ENCODE results near the gene LBX1. TPM values are rescaled to one million over a fixed set of nuclear protein-coding genes. Genes with fewer than 3 reads are reported as not detected.

Gene LBX1, protein sequence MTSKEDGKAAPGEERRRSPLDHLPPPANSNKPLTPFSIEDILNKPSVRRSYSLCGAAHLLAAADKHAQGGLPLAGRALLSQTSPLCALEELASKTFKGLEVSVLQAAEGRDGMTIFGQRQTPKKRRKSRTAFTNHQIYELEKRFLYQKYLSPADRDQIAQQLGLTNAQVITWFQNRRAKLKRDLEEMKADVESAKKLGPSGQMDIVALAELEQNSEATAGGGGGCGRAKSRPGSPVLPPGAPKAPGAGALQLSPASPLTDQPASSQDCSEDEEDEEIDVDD
- total RNA-seq (not detected), polyA plus RNA-seq (not detected)
- long read RNA-seq, donor 1: 0 reads
- long read RNA-seq, donor 2: 0 reads

DNA sequence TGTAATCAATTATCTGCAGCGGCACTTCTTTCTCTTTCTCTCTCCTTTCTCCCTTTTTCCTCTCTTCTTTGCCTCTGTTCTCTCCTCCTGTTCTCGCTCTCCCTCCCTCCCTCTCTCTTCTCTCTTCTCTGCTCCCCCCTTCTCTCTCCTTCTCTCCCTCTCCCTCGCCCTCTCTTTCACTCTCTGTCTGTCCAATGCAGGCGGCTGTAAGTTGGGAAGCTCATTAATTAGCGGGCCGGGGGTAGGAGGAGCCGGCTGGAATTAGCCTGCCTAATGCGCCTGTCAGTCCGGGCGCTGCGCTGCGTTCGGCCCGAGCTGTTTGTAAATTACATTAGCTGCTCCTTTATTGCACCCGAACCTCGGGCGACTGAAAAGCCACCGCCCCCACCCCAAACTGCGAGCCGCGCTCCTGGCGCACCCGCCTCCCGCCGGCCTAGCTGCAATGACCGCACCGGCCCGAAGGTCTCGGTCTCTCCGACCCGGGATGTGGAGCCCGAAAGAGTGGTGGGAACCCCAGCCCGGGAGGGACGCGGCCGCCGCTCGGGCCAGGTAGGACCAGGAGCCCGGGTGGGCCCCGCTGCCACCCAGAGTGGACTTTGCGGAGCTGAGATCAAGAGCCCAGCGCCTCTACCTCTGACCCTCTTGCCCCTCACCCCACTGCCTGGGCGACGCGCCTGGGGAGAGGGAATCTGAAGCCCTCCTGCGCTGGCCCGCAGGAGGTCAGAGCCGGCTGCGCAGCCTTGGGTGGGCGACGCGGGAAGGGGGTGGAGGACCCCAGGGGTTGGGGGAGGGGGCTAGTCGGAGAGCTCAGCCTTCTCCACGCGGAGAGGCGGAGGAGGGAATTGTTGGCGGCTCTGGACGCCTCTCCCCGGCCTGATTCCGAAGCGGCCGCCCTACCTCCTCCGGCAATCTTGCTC lies at the start of gene LBX1:
Gene LBX1 (minus strand): TSS at position 198 of the 917 bp plus-strand sequence. CDS start 648 bp downstream, outside the sequence.
- intact Hi-C loops (cut with DNase I; ENCODE audit: low total_unique reads): no loop called here
- Histone ChIP-seq H3K4me1 (peaks cover 32 to 60% (median 59%) of the 10 kb centered on the region in 6 donors), H3K27me3 (replicated peaks in 1 of 7) (peaks cover 21 to 100% (median 100%) of the 10 kb centered on the region in 7 donors), H3K36me3 (no peaks in the 10 kb centered on the region), H3K9me3 (no peaks in the 10 kb centered on the region), H3K4me3 (peak within 1 kb of the TSS in 5 of 8 donors; percentile 8 to 53 (median 15)), H3K27ac (no peak within 1 kb of the TSS)
- DNase-seq: no peak
- 2 to 5% (median 4%) methylated on average over 39 to 63 of the region's 63 CpGs for WGBS, 5 donors
- TF ChIP-seq, protein P1, sequence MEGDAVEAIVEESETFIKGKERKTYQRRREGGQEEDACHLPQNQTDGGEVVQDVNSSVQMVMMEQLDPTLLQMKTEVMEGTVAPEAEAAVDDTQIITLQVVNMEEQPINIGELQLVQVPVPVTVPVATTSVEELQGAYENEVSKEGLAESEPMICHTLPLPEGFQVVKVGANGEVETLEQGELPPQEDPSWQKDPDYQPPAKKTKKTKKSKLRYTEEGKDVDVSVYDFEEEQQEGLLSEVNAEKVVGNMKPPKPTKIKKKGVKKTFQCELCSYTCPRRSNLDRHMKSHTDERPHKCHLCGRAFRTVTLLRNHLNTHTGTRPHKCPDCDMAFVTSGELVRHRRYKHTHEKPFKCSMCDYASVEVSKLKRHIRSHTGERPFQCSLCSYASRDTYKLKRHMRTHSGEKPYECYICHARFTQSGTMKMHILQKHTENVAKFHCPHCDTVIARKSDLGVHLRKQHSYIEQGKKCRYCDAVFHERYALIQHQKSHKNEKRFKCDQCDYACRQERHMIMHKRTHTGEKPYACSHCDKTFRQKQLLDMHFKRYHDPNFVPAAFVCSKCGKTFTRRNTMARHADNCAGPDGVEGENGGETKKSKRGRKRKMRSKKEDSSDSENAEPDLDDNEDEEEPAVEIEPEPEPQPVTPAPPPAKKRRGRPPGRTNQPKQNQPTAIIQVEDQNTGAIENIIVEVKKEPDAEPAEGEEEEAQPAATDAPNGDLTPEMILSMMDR (IDR thresholded peaks at IDR 0.05 in 8 of 11, conservative IDR thresholded peaks at IDR 0.05 in 3 of 11): no peak
- no peak for TF ChIP-seq POLR2A (IDR thresholded peaks at IDR 0.05)
- TF ChIP-seq POLR2AphosphoS5 (IDR thresholded peaks at IDR 0.05): no peak

DNA sequence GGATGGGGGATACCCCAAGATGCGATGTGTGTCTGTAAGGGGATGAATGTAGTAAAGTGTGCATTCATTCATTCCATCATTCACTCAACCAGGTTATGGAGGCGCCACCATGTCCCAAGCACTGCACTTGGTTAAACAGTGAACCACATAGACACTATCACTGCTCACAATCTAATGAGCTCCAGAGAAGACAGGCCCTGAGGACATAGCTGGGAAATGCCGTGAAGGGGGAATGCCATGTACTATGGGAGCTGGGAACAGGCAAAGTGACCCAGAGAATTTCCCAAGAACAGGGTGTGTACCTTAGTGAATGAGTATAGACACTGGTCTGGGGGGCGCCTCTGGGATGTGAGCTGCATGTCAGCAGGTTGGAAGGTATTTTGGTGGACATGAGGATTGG lies 44.5 kb upstream of the LBX1 start:
- DNase-seq: no peak
- H3K27ac ChIP-seq: no peak overlapping the region
- H3K27me3 ChIP-seq (replicated peaks in 1 of 7): peaks cover 0 to 49% (median 0%) of the 10 kb centered on the region in 7 donors
- H3K36me3 ChIP-seq: no peaks in the 10 kb centered on the region
- no peaks in the 10 kb centered on the region for H3K9me3 ChIP-seq
- intact Hi-C loops (cut with DNase I; ENCODE audit: low total_unique reads): no loop called here
- 88 to 99% (median 92%) methylated on average over 4 of the region's 4 CpGs for WGBS, 5 donors
- peaks cover 0 to 3% (median 0%) of the 10 kb centered on the region in 6 donors for H3K4me1 ChIP-seq
- no peak overlapping the region for H3K4me3 ChIP-seq
- TF ChIP-seq POLR2A (IDR thresholded peaks at IDR 0.05) (no peak), POLR2AphosphoS5 (IDR thresholded peaks at IDR 0.05) (no peak)
- TF ChIP-seq, protein P1 (IDR thresholded peaks at IDR 0.05 in 8 of 11, conservative IDR thresholded peaks at IDR 0.05 in 3 of 11): no peak

- intact Hi-C loops (cut with DNase I; ENCODE audit: low total_unique reads): no loop called here
- Histone ChIP-seq H3K27me3 (replicated peaks in 1 of 7) (peaks cover 0 to 52% (median 0%) of the 10 kb centered on the region in 7 donors), H3K9me3 (no peaks in the 10 kb centered on the region), H3K27ac (no peak overlapping the region), H3K36me3 (no peaks in the 10 kb centered on the region), H3K4me1 (peaks cover 0 to 3% (median 0%) of the 10 kb centered on the region in 6 donors), H3K4me3 (no peak overlapping the region)
- no peak for DNase-seq
- no peak for TF ChIP-seq POLR2A (IDR thresholded peaks at IDR 0.05)
- TF ChIP-seq, protein P1 (IDR thresholded peaks at IDR 0.05 in 8 of 11, conservative IDR thresholded peaks at IDR 0.05 in 3 of 11): no peak
- TF ChIP-seq POLR2AphosphoS5 (IDR thresholded peaks at IDR 0.05): no peak
- 86 to 95% (median 88%) methylated on average over 10 of the region's 10 CpGs for WGBS, 5 donors
Measured at GRCh38 chr10:101273330-101273729, 44.1 kb upstream of the LBX1 start.

Data from spleen (tissue), 13 donors.